Activated CD4-positive, alpha-beta T cell treated with anti-CD3 and anti-CD28 coated beads for 36 hours (primary cell): ENCODE results near the gene TRIP10. TPM values are rescaled to one million over a fixed set of nuclear protein-coding genes. Genes with fewer than 3 reads are reported as not detected.
"Not testable (repeated sequence)": the region's sequence is repeated elsewhere in the genome, so short reads cannot be mapped to it uniquely, and the experiment has no call there.

Experiments used
- ATAC-seq: fragments of 200-7000 bp; cut with Tn5 transposase; one replicate; pipeline ENCODE4 v1.10.0; 2021; ENCODE audit warnings: mild to moderate bottlenecking, moderate library complexity
- CTCF ChIA-PET: fragments of 350-600 bp; sonication (Branson Sonifier 250); formaldehyde crosslinking; loops from one replicate; lab custom pipeline; 2021; ENCODE audit warnings: antibody characterized with exemption; lab: Charles Lee
- POLR2A ChIA-PET: fragments of 350-600 bp; sonication (Branson Sonifier 250); formaldehyde crosslinking; loops from one replicate; lab custom pipeline; 2021; ENCODE audit warnings: antibody characterized with exemption, inconsistent platforms; lab: Charles Lee
- DNase-seq: peaks from one replicate; pipeline ENCODE4 v3.0.0-alpha.2; 2020
- H3K27ac Mint-ChIP-seq: one replicate; pipeline ENCODE4 v1.8.0; 2021; ENCODE audit warnings: mixed read lengths
- H3K27me3 Mint-ChIP-seq: one replicate; pipeline ENCODE4 v1.8.0; 2021; ENCODE audit warnings: mixed read lengths
- H3K36me3 Mint-ChIP-seq: one replicate; pipeline ENCODE4 v1.8.0; 2021; ENCODE audit warnings: low read depth, mixed read lengths
- H3K4me1 Mint-ChIP-seq: one replicate; pipeline ENCODE4 v1.8.0; 2021; ENCODE audit warnings: mixed read lengths
- H3K4me3 Mint-ChIP-seq: one replicate; pipeline ENCODE4 v1.8.0; 2021; ENCODE audit warnings: mild to moderate bottlenecking, moderate library complexity, mixed read lengths
- H3K9me3 Mint-ChIP-seq: one replicate; pipeline ENCODE4 v1.8.0; 2021; ENCODE audit warnings: low read depth, mixed read lengths
- intact Hi-C, 2 experiments: fragments of 100-400 bp; cut with DNase I in 1 of 2; cut with micrococcal nuclease in 1 of 2; formaldehyde crosslinking; loops; one replicate each; pipeline versions ENCODE4 v1.14.2 to v1.15.1; 2022 to 2024; cut with DNase I, micrococcal nuclease
- total RNA-seq, 2 experiments: library from RNA; stranded (reverse); gene quantifications; one replicate each; pipeline ENCODE4 v1.2.3, GENCODE V29; 2021

Gene TRIP10
- total RNA-seq, 2 experiments from 2014 or later, result 45.1 to 50.0 TPM

DNA sequence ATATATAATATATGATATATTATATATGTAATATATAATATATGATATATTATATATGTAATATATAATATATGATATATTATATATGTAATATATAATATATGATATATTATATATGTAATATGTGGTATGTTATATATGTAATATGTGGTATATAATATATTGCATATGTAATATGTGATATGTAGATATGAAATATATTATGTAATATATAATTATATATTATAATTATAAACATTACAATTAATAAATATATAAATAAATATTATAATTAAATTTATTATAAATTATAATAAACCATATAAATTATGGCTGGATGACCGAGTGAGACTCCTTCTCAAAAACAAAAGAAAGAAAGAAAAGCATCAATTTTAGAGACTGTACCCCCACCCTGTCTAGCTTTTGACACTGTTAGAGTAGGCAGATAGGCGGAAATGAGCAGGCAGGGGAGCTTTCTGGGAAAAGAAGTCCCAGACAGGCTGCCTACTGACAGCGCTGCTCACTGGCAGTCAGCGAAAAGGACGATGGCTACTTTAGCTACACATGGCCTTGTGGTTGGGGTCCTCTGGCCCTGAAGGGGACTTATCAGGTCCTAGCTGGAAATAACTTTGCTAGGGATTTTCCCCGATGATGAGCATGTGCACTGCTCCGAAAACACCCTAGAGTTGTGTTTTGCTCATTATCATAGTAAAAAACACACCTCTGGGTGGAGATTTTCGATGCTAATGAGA lies 38.7 kb upstream of the TRIP10 start:
- Mint-ChIP-seq H3K27me3 (no peaks in the 10 kb centered on the region), H3K4me1 (peaks cover 4% of the 10 kb centered on the region), H3K4me3 (no peak overlapping the region), H3K27ac (no peak overlapping the region), H3K9me3 (no peaks in the 10 kb centered on the region), H3K36me3 (no peaks in the 10 kb centered on the region)
- ATAC-seq (no peak), DNase-seq (no peak)
- CTCF ChIA-PET, result no interaction called here
- POLR2A ChIA-PET, result no interaction called here
- intact Hi-C loops, result no loop called here

DNA sequence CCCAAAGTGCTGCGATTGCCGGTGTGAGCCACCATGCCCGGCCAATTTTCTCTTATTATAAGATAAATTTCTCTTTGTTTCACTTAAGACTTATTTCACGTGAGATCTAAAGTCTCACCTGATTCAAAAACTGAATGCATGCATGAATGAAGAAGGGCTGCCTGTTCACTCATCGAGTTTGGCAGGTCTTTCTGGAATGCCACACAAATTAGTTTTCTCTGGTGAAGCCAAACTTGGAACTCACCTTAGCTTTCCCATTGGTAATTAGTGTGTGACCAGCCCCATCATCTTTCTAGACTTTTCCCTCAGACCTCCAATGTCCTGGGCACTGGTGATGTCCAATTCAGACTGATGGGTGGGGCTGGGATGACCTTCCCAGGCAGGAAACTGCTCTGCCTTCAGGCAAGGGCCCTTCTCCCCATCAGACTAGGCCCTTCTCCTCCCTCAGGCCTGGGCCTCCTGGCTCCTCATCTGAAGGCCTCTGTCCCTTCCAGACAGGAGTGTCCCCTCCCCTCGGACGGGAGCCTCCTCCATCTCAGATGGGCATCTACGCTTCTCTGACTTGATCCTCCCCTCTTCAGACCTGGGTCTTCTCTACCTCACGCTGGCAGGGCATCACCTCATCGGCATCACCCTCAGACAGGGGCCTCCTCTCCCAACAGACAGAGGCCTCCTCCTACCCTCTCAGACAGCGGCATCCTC lies 33.4 kb upstream of the TRIP10 start:
- ChIA-PET POLR2A (no interaction called here), CTCF (no interaction called here)
- DNase-seq, result no peak
- H3K4me1 Mint-ChIP-seq, result peaks cover 10% of the 10 kb centered on the region
- H3K27me3 Mint-ChIP-seq, result peaks cover 23% of the 10 kb centered on the region
- H3K9me3 Mint-ChIP-seq, result no peaks in the 10 kb centered on the region
- H3K36me3 Mint-ChIP-seq, result no peaks in the 10 kb centered on the region
- no peak overlapping the region for H3K27ac Mint-ChIP-seq
- intact Hi-C loops, result no loop called here
- H3K4me3 Mint-ChIP-seq, result no peak overlapping the region
- ATAC-seq, result no peak

DNA sequence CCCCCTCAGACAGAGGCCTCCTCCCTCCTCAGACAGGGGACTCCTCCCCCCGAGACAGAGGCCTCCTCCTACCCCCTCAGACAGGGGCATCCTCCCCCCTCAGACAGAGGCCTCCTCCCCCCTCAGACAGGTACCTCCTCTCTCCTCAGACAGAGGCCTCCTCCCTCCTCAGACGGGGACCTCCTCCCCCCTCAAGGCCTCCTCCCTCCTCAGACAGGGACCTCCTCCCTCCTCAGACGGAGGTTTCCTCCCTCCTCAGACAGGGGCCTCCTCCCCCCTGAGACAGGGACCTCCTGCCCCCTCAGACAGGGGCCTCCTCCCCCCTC lies 32.9 kb upstream of the TRIP10 start:
- Mint-ChIP-seq H3K4me3 (no peak overlapping the region), H3K4me1 (peaks cover 10% of the 10 kb centered on the region), H3K9me3 (no peaks in the 10 kb centered on the region), H3K27me3 (peaks cover 28% of the 10 kb centered on the region), H3K27ac (no peak overlapping the region), H3K36me3 (no peaks in the 10 kb centered on the region)
- DNase-seq, result no peak
- ATAC-seq, result no peak
- CTCF ChIA-PET, result no interaction called here
- intact Hi-C loops, result no loop called here
- POLR2A ChIA-PET, result no interaction called here

DNA sequence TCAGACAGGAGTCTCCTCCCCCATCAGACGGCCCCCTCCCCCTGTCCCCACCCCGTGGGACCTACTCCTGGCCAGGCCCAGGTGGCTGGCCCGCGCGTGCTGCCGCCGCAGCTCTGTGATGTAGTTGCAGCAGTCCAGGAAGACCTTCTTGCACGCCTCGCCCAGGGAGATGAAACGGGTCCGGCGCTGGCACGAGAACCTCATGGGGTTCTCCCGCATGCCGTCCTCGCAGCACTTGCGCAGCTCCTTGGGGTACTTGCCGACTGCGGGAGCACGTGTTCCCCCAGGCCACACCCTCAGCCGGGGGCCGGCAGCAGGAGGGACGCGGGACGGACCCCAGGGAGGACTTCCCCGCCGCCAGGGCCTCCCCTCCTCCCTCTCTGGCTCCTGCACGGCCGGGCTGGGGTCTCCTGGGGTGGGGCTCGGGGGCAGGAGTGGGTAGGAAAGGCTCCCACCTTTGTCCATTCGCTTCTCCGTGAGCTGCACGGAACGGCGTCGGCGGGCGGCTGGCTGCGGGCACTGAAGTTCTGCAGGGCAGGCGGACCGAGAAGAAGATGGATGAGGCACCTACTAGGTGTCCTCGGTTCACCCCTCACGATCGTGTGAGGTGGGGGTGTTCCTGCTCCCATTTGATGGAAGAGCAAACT lies 32.3 kb upstream of the TRIP10 start:
- no peak for ATAC-seq
- POLR2A ChIA-PET, result no interaction called here
- Mint-ChIP-seq H3K36me3 (no peaks in the 10 kb centered on the region), H3K4me3 (no peak overlapping the region), H3K4me1 (peaks cover 10% of the 10 kb centered on the region), H3K9me3 (no peaks in the 10 kb centered on the region), H3K27ac (no peak overlapping the region), H3K27me3 (peaks cover 29% of the 10 kb centered on the region)
- intact Hi-C loops, result no loop called here
- DNase-seq, result no peak
- CTCF ChIA-PET, result interaction anchor here (0.6 kb wide), 1 partner anchor 217 kb away, joined by 5 read pairs; no protein-coding TSS in a partner anchor

DNA sequence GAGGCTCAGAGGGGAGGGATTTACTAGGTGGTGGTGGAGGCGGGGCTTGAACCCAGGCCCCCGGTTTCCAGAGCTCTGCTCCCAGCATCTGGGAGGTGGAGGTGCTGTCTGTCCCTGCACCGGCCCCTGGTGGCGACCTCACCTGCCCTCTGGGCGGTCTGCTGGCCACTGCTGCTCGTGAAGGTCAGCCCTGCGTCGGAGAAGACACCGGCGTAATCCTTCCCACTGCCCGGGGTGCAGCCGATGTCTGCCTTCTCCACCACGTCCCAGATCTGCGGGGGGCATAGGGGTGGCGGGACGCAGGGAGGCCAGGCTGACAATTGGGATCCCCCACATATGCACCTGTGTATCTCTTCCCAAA lies 31.8 kb upstream of the TRIP10 start:
- intact Hi-C loops, result no loop called here
- Mint-ChIP-seq H3K27me3 (peaks cover 29% of the 10 kb centered on the region), H3K36me3 (no peaks in the 10 kb centered on the region), H3K27ac (no peak overlapping the region), H3K4me3 (no peak overlapping the region), H3K4me1 (peaks cover 10% of the 10 kb centered on the region), H3K9me3 (no peaks in the 10 kb centered on the region)
- ATAC-seq (no peak), DNase-seq (no peak)
- CTCF ChIA-PET, result interaction anchor here (0.6 kb wide), 1 partner anchor 218 kb away, joined by 5 read pairs; no protein-coding TSS in a partner anchor
- POLR2A ChIA-PET, result no interaction called here

DNA sequence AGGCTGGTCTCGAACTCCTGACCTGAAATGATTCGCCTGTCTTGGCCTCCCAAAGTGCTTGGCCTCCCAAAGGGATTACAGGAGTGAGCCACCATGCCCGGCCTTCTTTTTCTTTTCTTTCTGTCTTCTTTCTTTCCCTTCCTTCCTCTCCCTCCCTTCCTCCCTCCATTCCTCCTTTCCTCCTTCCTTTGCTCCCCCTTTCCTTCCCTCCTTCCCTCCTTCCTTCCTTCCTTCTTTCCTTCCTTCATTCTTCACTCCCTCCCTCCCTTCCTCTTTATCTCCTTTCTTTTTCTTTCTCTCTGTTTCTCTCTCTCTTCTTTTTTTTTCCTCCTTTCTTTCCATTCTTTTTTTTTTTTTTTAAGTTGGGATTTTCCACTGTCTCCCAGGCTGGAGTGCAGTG lies 31.1 kb upstream of the TRIP10 start:
- ChIA-PET CTCF (no interaction called here), POLR2A (no interaction called here)
- Mint-ChIP-seq H3K27me3 (peaks cover 29% of the 10 kb centered on the region), H3K4me3 (no peak overlapping the region), H3K9me3 (no peaks in the 10 kb centered on the region), H3K36me3 (no peaks in the 10 kb centered on the region), H3K27ac (no peak overlapping the region), H3K4me1 (peaks cover 10% of the 10 kb centered on the region)
- intact Hi-C loops, result no loop called here
- no peak for DNase-seq
- no peak for ATAC-seq

DNA sequence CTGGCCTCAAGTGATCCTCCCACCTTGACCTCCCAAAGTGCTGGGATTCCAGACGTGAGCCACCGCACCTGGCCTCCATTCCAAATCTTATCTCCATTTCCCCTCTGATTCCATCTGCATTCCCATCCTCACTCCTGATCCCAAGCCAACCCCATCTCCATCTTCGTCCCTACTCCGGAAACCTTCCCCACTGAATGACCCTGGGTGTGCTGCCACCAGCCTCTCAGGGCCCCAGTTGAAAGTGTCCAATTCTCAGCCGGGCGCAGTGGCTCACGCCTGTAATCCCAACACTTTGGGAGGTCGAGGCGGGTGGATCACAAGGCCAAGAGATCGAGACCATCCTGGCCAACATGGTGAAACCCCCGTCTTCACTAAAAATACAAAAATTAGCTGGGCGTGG lies 30.6 kb upstream of the TRIP10 start:
- H3K9me3 Mint-ChIP-seq, POLR2A ChIA-PET, DNase-seq, intact Hi-C loops, ATAC-seq, CTCF ChIA-PET, H3K4me3 Mint-ChIP-seq, H3K36me3 Mint-ChIP-seq, H3K27ac Mint-ChIP-seq: not testable (repeated sequence)
- Mint-ChIP-seq H3K27me3 (peaks cover 29% of the 10 kb centered on the region), H3K4me1 (peaks cover 10% of the 10 kb centered on the region)

DNA sequence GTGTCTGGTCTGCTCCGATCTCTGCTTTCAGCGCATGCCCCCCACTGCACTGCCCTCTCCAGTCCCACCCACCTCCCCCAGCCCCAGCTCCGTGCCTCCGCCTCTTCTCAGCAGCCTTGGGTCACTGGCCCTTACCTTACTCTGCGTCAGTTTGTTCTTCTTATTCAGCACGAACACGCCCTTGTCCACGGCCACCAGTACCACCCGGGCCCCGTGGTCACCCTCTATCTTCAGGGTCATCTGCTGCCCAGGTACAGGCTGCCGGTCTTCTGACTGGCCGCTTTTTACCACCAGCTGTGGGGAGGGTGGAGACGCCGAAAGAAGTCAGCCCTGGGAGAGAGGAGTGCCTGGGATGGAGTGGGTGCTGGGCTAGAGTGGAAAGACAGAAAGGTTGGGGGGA lies 29.9 kb upstream of the TRIP10 start:
- peaks cover 29% of the 10 kb centered on the region for H3K27me3 Mint-ChIP-seq
- no peak overlapping the region for H3K4me3 Mint-ChIP-seq
- H3K4me1 Mint-ChIP-seq, result peaks cover 10% of the 10 kb centered on the region
- intact Hi-C loops, result no loop called here
- H3K27ac Mint-ChIP-seq, result no peak overlapping the region
- ChIA-PET POLR2A (no interaction called here), CTCF (no interaction called here)
- H3K9me3 Mint-ChIP-seq, result no peaks in the 10 kb centered on the region
- ATAC-seq (no peak), DNase-seq (no peak)
- H3K36me3 Mint-ChIP-seq, result no peaks in the 10 kb centered on the region

DNA sequence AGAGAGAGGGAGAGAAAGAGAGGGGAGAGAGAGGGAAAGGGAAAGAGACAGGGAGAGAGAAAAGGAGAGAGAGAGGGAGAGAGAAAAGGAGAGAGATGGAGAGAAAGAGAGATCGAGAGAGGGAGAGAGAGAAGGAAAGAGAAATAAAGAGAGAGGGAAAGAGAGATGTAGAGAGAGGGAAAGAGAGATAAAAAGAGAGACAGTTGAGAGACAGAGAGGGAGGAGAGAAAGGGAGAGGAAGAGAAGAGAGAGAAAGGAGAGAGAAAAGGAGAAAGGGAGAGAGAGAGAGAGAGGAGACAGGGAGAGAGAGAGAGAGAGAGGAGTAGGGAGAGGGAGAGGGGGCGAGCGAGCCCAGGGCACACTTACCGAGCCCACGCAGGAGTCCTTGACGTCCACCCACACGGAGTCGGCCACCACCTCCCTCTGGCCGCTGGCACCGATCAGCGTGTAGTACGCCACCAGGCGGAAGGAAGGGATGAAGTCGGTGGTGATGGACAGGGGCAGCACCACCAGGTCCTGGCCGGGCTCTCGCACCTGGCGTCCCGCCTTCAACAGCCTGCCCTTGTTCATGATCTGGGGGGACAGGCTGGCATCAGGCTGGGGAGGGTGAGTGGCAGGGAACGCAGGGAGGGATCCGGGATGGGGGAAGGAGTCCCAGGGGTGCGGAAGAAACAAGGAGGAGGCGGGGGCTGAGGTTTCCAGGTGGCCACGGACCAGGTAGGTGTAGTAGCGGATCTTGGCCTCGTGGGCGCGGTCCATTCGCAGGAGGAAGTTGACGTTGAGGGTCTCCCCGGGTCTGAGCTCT lies 29.0 kb upstream of the TRIP10 start:
- CTCF ChIA-PET, result no interaction called here
- peaks cover 29% of the 10 kb centered on the region for H3K27me3 Mint-ChIP-seq
- H3K4me1 Mint-ChIP-seq, result peaks cover 10% of the 10 kb centered on the region
- ATAC-seq (peak; percentile 23), DNase-seq (peak; percentile 35)
- H3K36me3 Mint-ChIP-seq, result no peaks in the 10 kb centered on the region
- intact Hi-C loops, result no loop called here
- H3K9me3 Mint-ChIP-seq, result no peaks in the 10 kb centered on the region
- no peak overlapping the region for H3K27ac Mint-ChIP-seq
- POLR2A ChIA-PET, result no interaction called here
- no peak overlapping the region for H3K4me3 Mint-ChIP-seq

DNA sequence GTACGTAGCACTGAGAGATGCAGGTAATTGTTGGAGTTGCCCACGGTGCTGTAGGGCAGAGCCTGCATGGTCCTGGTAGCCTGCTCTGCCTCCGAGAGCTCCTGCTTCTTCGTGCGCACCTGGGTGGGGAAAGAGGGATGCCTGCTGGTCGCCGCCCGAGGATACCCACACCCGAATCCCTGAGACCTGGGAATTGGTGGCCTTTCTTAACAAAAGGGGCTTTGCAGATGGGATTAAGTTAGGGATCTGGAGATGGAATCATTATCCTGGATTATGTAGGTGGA lies 28.5 kb upstream of the TRIP10 start:
- DNase-seq (no peak), ATAC-seq (no peak)
- intact Hi-C loops, result no loop called here
- POLR2A ChIA-PET, result no interaction called here
- CTCF ChIA-PET, result no interaction called here
- H3K27me3 Mint-ChIP-seq, result peaks cover 29% of the 10 kb centered on the region
- H3K4me1 Mint-ChIP-seq, result peaks cover 10% of the 10 kb centered on the region
- H3K27ac Mint-ChIP-seq, result no peak overlapping the region
- H3K9me3 Mint-ChIP-seq, result no peaks in the 10 kb centered on the region
- H3K36me3 Mint-ChIP-seq, result no peaks in the 10 kb centered on the region
- no peak overlapping the region for H3K4me3 Mint-ChIP-seq

DNA sequence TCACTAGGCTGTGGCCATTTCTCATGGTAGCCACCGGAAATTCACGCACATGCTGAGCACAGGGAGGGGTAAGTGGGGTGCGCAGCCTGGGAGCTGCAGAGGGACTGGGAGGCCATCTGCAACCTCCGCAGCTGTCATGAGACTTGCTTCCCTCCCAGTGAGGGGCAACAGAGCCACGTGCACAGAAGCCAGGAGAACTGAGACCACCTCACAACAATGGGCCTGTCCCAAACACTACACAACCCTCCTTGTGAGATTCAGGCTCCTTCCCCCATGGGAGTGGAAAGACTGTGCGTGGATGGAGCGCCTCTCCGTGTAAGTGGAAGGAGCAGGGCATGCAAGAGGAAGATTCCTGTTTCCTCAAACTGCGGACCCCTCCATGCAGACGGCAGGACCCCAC lies 27.9 kb upstream of the TRIP10 start:
- ATAC-seq, result no peak
- Mint-ChIP-seq H3K4me3 (no peak overlapping the region), H3K27me3 (peaks cover 29% of the 10 kb centered on the region), H3K36me3 (no peaks in the 10 kb centered on the region), H3K4me1 (peaks cover 10% of the 10 kb centered on the region), H3K27ac (no peak overlapping the region), H3K9me3 (no peaks in the 10 kb centered on the region)
- CTCF ChIA-PET, result no interaction called here
- intact Hi-C loops, result no loop called here
- POLR2A ChIA-PET, result no interaction called here
- no peak for DNase-seq
